RPMI8226 (cell line): Measurements from ENCODE around the gene MICALL1.

ENCODE experiments used
- DNase-seq: peaks from one replicate; pipeline ENCODE4 v3.0.0-alpha.2; 2015

Gene MICALL1

GRCh38 chr22:37985050-37985585 lies 79.0 kb downstream of the MICALL1 start:
- DNase-seq, result no peak

GRCh38 chr22:37985751-37986281 lies 79.7 kb downstream of the MICALL1 start:
- no peak for DNase-seq

GRCh38 chr22:37986371-37986770 lies 80.3 kb downstream of the MICALL1 start:
- DNase-seq, result no peak

- DNase-seq, result no peak
Measured at GRCh38 chr22:37989146-37990045, 83.3 kb downstream of the MICALL1 start.

- DNase-seq, result no peak
Measured at GRCh38 chr22:37990301-37990700, 84.2 kb downstream of the MICALL1 start.

- no peak for DNase-seq
Measured at GRCh38 chr22:37990862-37991261, 84.8 kb downstream of the MICALL1 start.

- DNase-seq, result no peak
Measured at GRCh38 chr22:37991731-37992442, 85.8 kb downstream of the MICALL1 start.
